ENCODE data around the gene MYO18B.

DNA sequence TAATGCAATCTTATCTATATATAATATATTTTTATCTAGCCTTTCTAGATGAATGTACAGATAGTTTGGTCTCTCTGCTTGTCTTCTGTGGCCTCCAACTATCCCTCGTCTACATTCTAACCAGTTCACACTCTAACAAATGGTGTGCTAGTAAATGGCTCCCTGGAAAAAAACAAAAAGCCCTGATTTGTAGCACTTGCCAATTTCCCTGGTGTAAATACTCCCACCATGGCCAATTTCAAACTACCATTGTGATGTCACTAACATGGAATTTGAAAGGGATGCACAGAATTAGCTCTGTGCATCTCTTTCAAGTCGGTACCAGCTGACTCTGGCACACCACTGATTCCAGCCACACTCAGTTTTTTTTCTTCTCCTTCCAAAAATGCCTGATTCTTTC lies 154.6 kb downstream of the MYO18B start:
- TF ChIP-seq POLR2AphosphoS5 (IDR thresholded peaks at IDR 0.05; ENCODE audit: low read depth) (no peak), CTCF (IDR thresholded peaks at IDR 0.05; ENCODE audit: insufficient read depth, low read length) (no peak), GABPA (IDR thresholded peaks at IDR 0.05; ENCODE audit: low read depth) (no peak), REST (IDR thresholded peaks at IDR 0.05; ENCODE audit: insufficient replicate concordance, low read depth) (no peak), SPI1 (IDR thresholded peaks at IDR 0.05; ENCODE audit: borderline replicate concordance, low read depth) (no peak)
